Parathyroid adenoma (tissue), 2 donors: ENCODE measurements around the gene RPS6KB2.
"Not testable (repeated sequence)": the region's sequence is repeated elsewhere in the genome, so short reads cannot be mapped to it uniquely, and the experiment has no call there.

ENCODE experiments used
- H2AFZ ChIP-seq: fragments of 300-600 bp; sonication (generic); one replicate; pipeline ENCODE4 v1.7.0; 2017; ENCODE audit warnings: antibody characterized with exemption, mild to moderate bottlenecking
- H3K27ac ChIP-seq: fragments of 300-600 bp; sonication (generic); one replicate; pipeline ENCODE4 v1.7.0; 2017
- H3K27me3 ChIP-seq: fragments of 300-600 bp; sonication (generic); one replicate; pipeline ENCODE4 v1.7.0; 2017; ENCODE audit warnings: low read length; ENCODE audit not compliant: control insufficient read depth, insufficient read depth
- H3K36me3 ChIP-seq: fragments of 300-600 bp; sonication (generic); one replicate; pipeline ENCODE4 v1.7.0; 2017; ENCODE audit warnings: low read length; ENCODE audit not compliant: control insufficient read depth, insufficient read depth
- H3K4me1 ChIP-seq: fragments of 300-600 bp; sonication (generic); one replicate; pipeline ENCODE4 v1.7.0; 2017; ENCODE audit warnings: control low read depth
- H3K4me2 ChIP-seq: fragments of 300-600 bp; sonication (generic); one replicate; pipeline ENCODE4 v1.7.0; 2017; ENCODE audit warnings: low read length
- H3K4me3 ChIP-seq: fragments of 300-600 bp; sonication (generic); one replicate; pipeline ENCODE4 v1.7.0; 2017; ENCODE audit warnings: low read depth, low read length
- H3K79me2 ChIP-seq: fragments of 300-600 bp; sonication (generic); one replicate; pipeline ENCODE4 v1.7.0; 2017; ENCODE audit warnings: control low read depth
- H3K9ac ChIP-seq: fragments of 300-600 bp; sonication (generic); one replicate; pipeline ENCODE4 v1.7.0; 2017; ENCODE audit warnings: mild to moderate bottlenecking
- H3K9me3 ChIP-seq: fragments of 300-600 bp; sonication (generic); one replicate; pipeline ENCODE4 v1.7.0; 2017; ENCODE audit warnings: low read length; ENCODE audit not compliant: control insufficient read depth
- CTCF ChIP-seq: fragments of 300-600 bp; sonication (generic); IDR thresholded peaks from one replicate; pipeline ENCODE4 v1.7.0; 2017; ENCODE audit warnings: antibody characterized with exemption, mild to moderate bottlenecking
- donor health status: primary hyperparathyroidism.

RPS6KB2 gene

GRCh38 chr11:67469508-67469811, 41.2 kb downstream of the RPS6KB2 start:
- H3K4me3 ChIP-seq, result peak overlapping the region; percentile 69
- H3K4me2 ChIP-seq, result peak overlapping the region; percentile 94
- H2AFZ ChIP-seq, result peak overlapping the region; percentile 92
- H3K4me1 ChIP-seq, result no peaks in the 10 kb centered on the region
- H3K9ac ChIP-seq, result no peak overlapping the region
- H3K36me3 ChIP-seq, result no peaks in the 10 kb centered on the region
- no peak for TF ChIP-seq CTCF
- H3K79me2 ChIP-seq, result no peaks in the 10 kb centered on the region
- no peaks in the 10 kb centered on the region for H3K9me3 ChIP-seq
- H3K27me3 ChIP-seq, result no peaks in the 10 kb centered on the region
- H3K27ac ChIP-seq, result peak overlapping the region; percentile 70

- H3K9ac ChIP-seq, result no peak overlapping the region
- no peaks in the 10 kb centered on the region for H3K4me1 ChIP-seq
- no peaks in the 10 kb centered on the region for H3K36me3 ChIP-seq
- H3K27ac ChIP-seq, result no peak overlapping the region
- no peaks in the 10 kb centered on the region for H3K9me3 ChIP-seq
- H3K4me3 ChIP-seq, result no peak overlapping the region
- no peak for TF ChIP-seq CTCF
- H2AFZ ChIP-seq, result no peak overlapping the region
- H3K4me2 ChIP-seq, result no peak overlapping the region
- H3K27me3 ChIP-seq, result no peaks in the 10 kb centered on the region
- no peaks in the 10 kb centered on the region for H3K79me2 ChIP-seq
These were observed 42.2 kb downstream of the RPS6KB2 start for GRCh38 chr11:67470337-67471002.

GRCh38 chr11:67472882-67473281, 44.6 kb downstream of the RPS6KB2 start:
- no peak for TF ChIP-seq CTCF

GRCh38 chr11:67476692-67477091, 48.4 kb downstream of the RPS6KB2 start:
- not testable (repeated sequence) for H3K79me2 ChIP-seq, H3K4me1 ChIP-seq, H3K9ac ChIP-seq, H3K27ac ChIP-seq, H2AFZ ChIP-seq, H3K9me3 ChIP-seq, H3K36me3 ChIP-seq, H3K4me3 ChIP-seq, H3K27me3 ChIP-seq, H3K4me2 ChIP-seq

More at GRCh38 chr11:67472882-67473281, 44.6 kb downstream of the RPS6KB2 start:
- Histone ChIP-seq H3K79me2 (no peaks in the 10 kb centered on the region), H3K36me3 (no peaks in the 10 kb centered on the region), H3K4me1 (no peaks in the 10 kb centered on the region), H3K9ac (no peak overlapping the region), H3K27me3 (no peaks in the 10 kb centered on the region), H3K4me2 (no peak overlapping the region), H3K9me3 (no peaks in the 10 kb centered on the region), H3K4me3 (no peak overlapping the region), H3K27ac (no peak overlapping the region), H2AFZ (no peak overlapping the region)

GRCh38 chr11:67477344-67478050, 49.2 kb downstream of the RPS6KB2 start:
- not testable (repeated sequence) for H3K9ac ChIP-seq, H3K79me2 ChIP-seq, H3K27ac ChIP-seq, H2AFZ ChIP-seq, H3K4me2 ChIP-seq, H3K9me3 ChIP-seq, H3K27me3 ChIP-seq, H3K4me3 ChIP-seq, H3K4me1 ChIP-seq, H3K36me3 ChIP-seq
